OCI-LY7 (cell line): Measurements from ENCODE around the gene PAAF1. TPM values are rescaled to one million over a fixed set of nuclear protein-coding genes. Genes with fewer than 3 reads are reported as not detected.

Experiments
- BruUV-seq: library from RNA; stranded (reverse); fragments of 400-500 nt; replicated peaks from 2 replicates; lab custom pipeline; 2021; lab: Mats Ljungman, UMichigan
- CTCF ChIA-PET: fragments of 300-600 bp; sonication (Branson Sonifier 250); formaldehyde crosslinking; loops from one replicate; lab custom pipeline; 2022; ENCODE audit warnings: antibody characterized with exemption; ENCODE audit not compliant: unreplicated experiment; lab: Charles Lee
- POLR2A ChIA-PET: fragments of 300-600 bp; sonication (Branson Sonifier 250); formaldehyde crosslinking; loops from one replicate; lab custom pipeline; 2022; ENCODE audit warnings: antibody characterized with exemption; lab: Charles Lee
- DNase-seq: peaks from one replicate; pipeline ENCODE4 v3.0.0-alpha.2; 2015; ENCODE audit warnings: low spot score
- H2AFZ ChIP-seq: fragments of 200-600 bp; sonication (generic), shearing (Covaris generic); 2 replicates; pipeline ENCODE4 v1.6.1; 2014; ENCODE audit warnings: mild to moderate bottlenecking, antibody characterized with exemption, low read length, moderate library complexity
- H3K27ac ChIP-seq: fragments of 200-600 bp; sonication (generic); 2 replicates; pipeline ENCODE4 v1.5.1; 2014; ENCODE audit warnings: mixed run types, low read depth, mild to moderate bottlenecking, moderate library complexity, low read length, inconsistent platforms; ENCODE audit not compliant: poor library complexity, severe bottlenecking
- H3K36me3 ChIP-seq: fragments of 200-600 bp; sonication (generic); 2 replicates; pipeline ENCODE4 v1.6.1; 2014; ENCODE audit warnings: mild to moderate bottlenecking, antibody characterized with exemption, low read length, moderate library complexity, mixed read lengths; ENCODE audit not compliant: insufficient read depth
- H3K4me1 ChIP-seq: fragments of 200-600 bp; sonication (generic); 2 replicates; pipeline ENCODE4 v1.5.1; 2014; ENCODE audit warnings: mild to moderate bottlenecking, low read length; ENCODE audit not compliant: insufficient read depth, poor library complexity, severe bottlenecking
- H3K4me2 ChIP-seq: fragments of 200-600 bp; sonication (generic); 2 replicates; pipeline ENCODE4 v1.6.1; 2014; ENCODE audit warnings: mild to moderate bottlenecking, low read length
- H3K4me3 ChIP-seq: fragments of 200-600 bp; sonication (generic); 2 replicates; pipeline ENCODE4 v1.5.1; 2014; ENCODE audit warnings: mild to moderate bottlenecking, low read depth, low read length; ENCODE audit not compliant: poor library complexity, severe bottlenecking
- H3K79me2 ChIP-seq: fragments of 200-600 bp; sonication (generic); 2 replicates; pipeline ENCODE4 v1.6.1; 2016; ENCODE audit warnings: low read depth, mild to moderate bottlenecking, low read length, moderate library complexity, mixed read lengths; ENCODE audit not compliant: insufficient read depth
- H3K9me2 ChIP-seq: fragments of 200-600 bp; sonication (generic); 2 replicates; pipeline ENCODE4 v1.6.1; 2016; ENCODE audit warnings: mild to moderate bottlenecking, low read length, mixed read lengths; ENCODE audit not compliant: insufficient read depth
- H3K9me3 ChIP-seq: fragments of 200-600 bp; sonication (generic); 2 replicates; pipeline ENCODE4 v1.6.1; 2014; ENCODE audit warnings: mild to moderate bottlenecking, mixed run types, low read length, mixed read lengths
- H4K20me1 ChIP-seq: fragments of 200-600 bp; sonication (generic); 2 replicates; pipeline ENCODE4 v1.6.1; 2014; ENCODE audit warnings: mild to moderate bottlenecking, antibody characterized with exemption, low read length, moderate library complexity, mixed read lengths; ENCODE audit not compliant: insufficient read depth
- EZH2phosphoT487 ChIP-seq: fragments of 200-600 bp; sonication (generic); IDR thresholded peaks from 2 replicates; pipeline ENCODE4 v1.6.1; 2018; ENCODE audit warnings: low read depth, borderline replicate concordance, mild to moderate bottlenecking, mixed run types, antibody characterized with exemption, low read length, moderate library complexity, mixed read lengths
- intact Hi-C: fragments of 100-400 bp; cut with micrococcal nuclease; formaldehyde crosslinking; loops from one replicate; pipeline ENCODE4 v1.10.0; 2022; ENCODE audit not compliant: unreplicated experiment
- total RNA-seq, 2 experiments: library from RNA; depleted of rRNA in 1 of 2; stranded (reverse); fragments of >200 nt in 1 of 2; shearing (Covaris generic) in 1 of 2; gene quantifications; 2 replicates each; pipeline ENCODE4 v1.2.3, GENCODE V29; 2014 to 2022
- TF ChIP-seq, protein P1 (sequence below): fragments of 200-600 bp; sonication (generic); conservative IDR thresholded peaks from 2 replicates; pipeline ENCODE4 v1.5.1; 2014; ENCODE audit warnings: mild to moderate bottlenecking, antibody characterized with exemption, low read length, moderate library complexity, mixed read lengths

PAAF1 gene
- total RNA-seq, 2 experiments from 2014 or later: 11.2 to 35.0 TPM

GRCh38 chr11:73902303-73902702 is 25.5 kb downstream of the PAAF1 start:
- Histone ChIP-seq H3K4me2 (no peak overlapping the region), H2AFZ (no peak overlapping the region), H3K9me2 (no peaks in the 10 kb centered on the region), H3K36me3 (peaks cover 27% of the 10 kb centered on the region), H3K79me2 (no peaks in the 10 kb centered on the region), H3K27ac (no peak overlapping the region), H3K4me1 (no peaks in the 10 kb centered on the region), H4K20me1 (no peaks in the 10 kb centered on the region), H3K4me3 (no peak overlapping the region), H3K9me3 (no peaks in the 10 kb centered on the region)
- BruUV-seq: no TSS peak
- CTCF ChIA-PET: no interaction called here
- TF ChIP-seq, protein P1, sequence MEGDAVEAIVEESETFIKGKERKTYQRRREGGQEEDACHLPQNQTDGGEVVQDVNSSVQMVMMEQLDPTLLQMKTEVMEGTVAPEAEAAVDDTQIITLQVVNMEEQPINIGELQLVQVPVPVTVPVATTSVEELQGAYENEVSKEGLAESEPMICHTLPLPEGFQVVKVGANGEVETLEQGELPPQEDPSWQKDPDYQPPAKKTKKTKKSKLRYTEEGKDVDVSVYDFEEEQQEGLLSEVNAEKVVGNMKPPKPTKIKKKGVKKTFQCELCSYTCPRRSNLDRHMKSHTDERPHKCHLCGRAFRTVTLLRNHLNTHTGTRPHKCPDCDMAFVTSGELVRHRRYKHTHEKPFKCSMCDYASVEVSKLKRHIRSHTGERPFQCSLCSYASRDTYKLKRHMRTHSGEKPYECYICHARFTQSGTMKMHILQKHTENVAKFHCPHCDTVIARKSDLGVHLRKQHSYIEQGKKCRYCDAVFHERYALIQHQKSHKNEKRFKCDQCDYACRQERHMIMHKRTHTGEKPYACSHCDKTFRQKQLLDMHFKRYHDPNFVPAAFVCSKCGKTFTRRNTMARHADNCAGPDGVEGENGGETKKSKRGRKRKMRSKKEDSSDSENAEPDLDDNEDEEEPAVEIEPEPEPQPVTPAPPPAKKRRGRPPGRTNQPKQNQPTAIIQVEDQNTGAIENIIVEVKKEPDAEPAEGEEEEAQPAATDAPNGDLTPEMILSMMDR: no peak
- no peak for TF ChIP-seq EZH2phosphoT487
- DNase-seq: no peak
- intact Hi-C loops: no loop called here
- POLR2A ChIA-PET: no interaction called here

- H3K9me3 ChIP-seq: no peaks in the 10 kb centered on the region
- CTCF ChIA-PET: no interaction called here
- intact Hi-C loops: no loop called here
Observed at GRCh38 chr11:73907191-73907590, 30.4 kb downstream of the PAAF1 start.

DNA sequence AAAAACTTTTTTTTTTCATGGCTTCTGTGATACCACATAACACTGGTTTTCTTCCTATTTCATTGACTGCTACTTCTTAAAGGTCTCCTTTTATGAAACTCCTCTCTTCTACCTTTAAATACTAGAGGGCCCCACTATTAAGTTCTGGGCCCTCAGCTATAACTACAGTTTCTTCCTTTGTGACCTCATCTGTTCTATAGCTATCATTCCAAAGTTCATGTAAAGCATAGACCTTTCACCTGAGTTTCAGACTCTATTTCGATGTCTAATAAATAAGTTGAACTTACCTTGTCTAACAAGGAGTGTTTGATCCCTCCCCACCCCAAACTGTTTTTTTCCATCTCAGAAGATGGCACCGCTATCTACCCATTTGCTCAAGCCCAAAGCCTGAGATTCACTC is 35.2 kb downstream of the PAAF1 start:
- no peak for DNase-seq
- Histone ChIP-seq H3K9me2 (no peaks in the 10 kb centered on the region), H3K36me3 (peaks cover 64% of the 10 kb centered on the region), H3K9me3 (no peaks in the 10 kb centered on the region), H3K4me3 (no peak overlapping the region), H4K20me1 (no peaks in the 10 kb centered on the region), H3K27ac (no peak overlapping the region), H2AFZ (no peak overlapping the region), H3K4me2 (no peak overlapping the region), H3K4me1 (no peaks in the 10 kb centered on the region), H3K79me2 (no peaks in the 10 kb centered on the region)
- no TSS peak for BruUV-seq
- CTCF ChIA-PET: no interaction called here
- POLR2A ChIA-PET: interaction anchor here (0.6 kb wide), 1 partner anchor 126 kb away, joined by 5 read pairs; no protein-coding TSS in a partner anchor
- TF ChIP-seq, protein P1: no peak
- no peak for TF ChIP-seq EZH2phosphoT487
- intact Hi-C loops: no loop called here

More at GRCh38 chr11:73907191-73907590, 30.4 kb downstream of the PAAF1 start:
- TF ChIP-seq, protein P1: no peak
- TF ChIP-seq EZH2phosphoT487: no peak
- no peaks in the 10 kb centered on the region for H3K79me2 ChIP-seq
- peaks cover 34% of the 10 kb centered on the region for H3K36me3 ChIP-seq
- no peaks in the 10 kb centered on the region for H3K9me2 ChIP-seq
- H3K4me1 ChIP-seq: no peaks in the 10 kb centered on the region
- no peaks in the 10 kb centered on the region for H4K20me1 ChIP-seq
- H3K4me3 ChIP-seq: no peak overlapping the region
- no peak overlapping the region for H3K27ac ChIP-seq
- no peak overlapping the region for H2AFZ ChIP-seq
- H3K4me2 ChIP-seq: no peak overlapping the region
- no TSS peak for BruUV-seq
- POLR2A ChIA-PET: no interaction called here
- no peak for DNase-seq
